ENCODE data around the gene JPH2. TPM values are rescaled to one million over a fixed set of nuclear protein-coding genes. Genes with fewer than 3 reads are reported as not detected.

The JPH2 gene
- total RNA-seq, 1 donor from 2014 or later: not detected

DNA sequence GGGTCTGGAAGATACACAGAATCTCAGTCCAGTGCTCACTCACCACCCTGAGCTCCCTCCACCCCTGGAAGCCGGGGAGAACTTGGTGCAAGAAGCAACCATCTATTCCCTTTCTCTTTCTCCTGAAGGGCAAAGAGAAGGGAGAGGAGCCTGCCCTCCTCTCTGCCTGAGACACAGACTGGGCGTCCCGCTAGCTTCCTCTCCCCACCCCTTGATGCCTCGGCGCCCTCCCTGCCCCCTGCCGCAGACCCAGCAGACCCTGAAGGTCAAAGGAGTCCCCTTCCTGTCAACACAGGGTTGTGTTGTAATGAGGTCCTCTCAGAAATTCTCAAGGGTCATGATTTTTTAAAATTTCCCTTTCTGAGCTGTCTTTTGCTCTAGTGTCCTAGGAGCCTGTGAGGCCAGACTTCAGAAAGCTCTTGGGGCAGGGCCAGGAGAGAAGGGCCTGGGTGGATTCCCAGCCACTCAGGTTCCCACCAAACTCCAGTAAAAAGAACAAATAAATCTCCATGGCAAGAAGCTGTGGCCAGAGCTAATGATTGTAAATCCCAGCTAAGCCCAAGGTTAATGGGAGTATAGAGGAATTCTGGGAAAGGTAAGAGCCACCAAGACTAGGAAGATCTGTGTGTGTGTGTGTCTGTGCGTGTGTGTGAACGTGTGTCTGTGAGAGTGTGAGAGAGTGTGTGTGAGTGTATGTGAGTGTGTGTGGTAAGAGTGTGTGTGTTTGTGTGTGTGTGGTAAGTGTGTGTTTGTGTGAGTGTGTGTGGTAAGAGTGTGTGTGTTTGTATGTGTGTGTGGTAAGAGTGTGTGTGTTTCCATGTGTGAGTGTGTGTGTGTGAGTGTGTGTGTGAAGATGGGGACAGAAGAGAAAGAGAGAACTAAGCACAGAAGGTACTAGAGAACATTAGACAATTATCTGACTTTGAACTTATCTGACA, 1.1 kb upstream of the JPH2 start:
- DNase-seq (ENCODE audit: low read depth, low spot score): no peak

- no peak for DNase-seq (ENCODE audit: low read depth, low spot score)
Observed at GRCh38 chr20:44186674-44187053, 324 bp downstream of the JPH2 start.

DNA sequence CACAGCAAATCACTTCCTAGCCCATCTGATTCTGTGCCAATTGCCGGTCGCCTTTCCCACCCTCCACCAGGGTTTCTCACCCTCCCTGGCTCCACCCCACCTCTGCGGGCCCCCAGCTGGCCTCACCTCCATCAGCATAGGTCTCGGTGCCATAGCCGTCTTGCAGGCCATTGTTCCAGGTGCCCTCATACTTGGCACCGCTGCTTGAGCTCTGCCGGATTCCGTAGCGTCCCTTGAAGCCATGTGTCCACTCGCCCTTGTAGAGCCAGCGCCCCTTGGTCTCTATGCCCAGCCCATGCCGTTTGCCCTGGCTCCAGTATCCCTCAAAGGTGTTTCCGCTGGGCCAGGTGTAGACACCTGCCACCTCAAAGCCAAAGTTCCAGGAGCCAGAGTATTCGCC, 787 bp downstream of the JPH2 start:
- DNase-seq (ENCODE audit: low read depth, low spot score): no peak

GRCh38 chr20:44185574-44185973, 1.4 kb downstream of the JPH2 start:
- no peak for DNase-seq (ENCODE audit: low read depth, low spot score)

GRCh38 chr20:44183282-44183681, 3.7 kb downstream of the JPH2 start:
- DNase-seq (ENCODE audit: low read depth, low spot score): no peak

GRCh38 chr20:44182863-44183262, 4.1 kb downstream of the JPH2 start:
- no peak for DNase-seq (ENCODE audit: low read depth, low spot score)

DNA sequence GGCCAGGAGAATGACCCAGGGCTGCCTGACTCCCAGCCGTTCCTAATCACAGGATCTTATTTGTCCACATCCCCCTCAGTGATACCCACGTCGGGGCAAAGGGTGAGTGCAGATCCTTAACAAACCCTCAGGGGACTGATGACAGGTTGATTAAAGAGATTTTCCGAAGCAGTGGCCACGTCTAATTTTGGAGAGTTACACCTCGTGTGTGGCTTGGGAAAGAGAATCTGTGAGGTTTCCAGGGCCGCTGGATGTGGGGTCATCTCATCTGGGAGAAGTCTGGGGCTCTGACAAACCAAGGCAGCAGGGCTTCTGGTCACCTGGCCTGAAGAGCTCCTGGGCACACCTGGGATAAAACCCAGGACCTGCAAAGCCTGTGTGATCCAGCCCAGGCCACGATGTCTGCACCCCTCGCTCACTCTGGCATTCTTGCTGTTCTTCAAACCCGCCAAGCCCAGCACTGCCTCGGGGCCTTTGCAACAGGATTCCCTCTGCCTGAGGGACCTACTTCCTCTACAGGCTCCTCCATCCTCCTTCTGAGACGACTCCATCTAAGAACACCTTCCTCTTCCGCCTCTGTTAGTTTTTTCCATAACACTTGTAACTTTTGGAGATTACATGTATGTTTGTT, 4.7 kb downstream of the JPH2 start:
- DNase-seq (ENCODE audit: low read depth, low spot score): no peak

- no peak for DNase-seq (ENCODE audit: low read depth, low spot score)
Observed at GRCh38 chr20:44181611-44182010, 5.4 kb downstream of the JPH2 start.

DNA sequence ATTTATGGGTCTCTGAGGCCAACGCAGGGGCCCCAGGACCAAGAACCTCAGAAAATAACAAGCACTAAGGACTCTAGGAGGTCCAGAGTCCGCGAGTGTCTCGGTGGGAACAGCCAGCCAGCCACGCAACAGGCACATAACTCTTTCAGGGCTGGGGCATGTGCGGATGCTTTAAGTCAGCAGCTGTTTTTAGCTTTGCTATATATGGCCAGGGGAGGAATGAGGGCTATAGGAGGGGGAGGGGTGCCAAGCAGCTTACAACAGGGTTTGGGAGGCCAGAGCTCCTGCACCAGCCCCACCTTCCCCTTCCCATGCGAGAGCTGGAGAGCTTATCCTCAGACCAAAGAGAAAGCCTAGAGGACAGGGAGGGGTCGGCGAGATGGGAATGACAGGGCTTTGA, 6.2 kb downstream of the JPH2 start:
- DNase-seq (ENCODE audit: low read depth, low spot score): no peak

- no peak for DNase-seq (ENCODE audit: low read depth, low spot score)
Observed at GRCh38 chr20:44176833-44177534, 10.0 kb downstream of the JPH2 start.

- no peak for DNase-seq (ENCODE audit: low read depth, low spot score)
Observed at GRCh38 chr20:44174996-44175765, 11.8 kb downstream of the JPH2 start.

- DNase-seq (ENCODE audit: low read depth, low spot score): no peak
Observed at GRCh38 chr20:44173846-44174245, 13.1 kb downstream of the JPH2 start.

- DNase-seq (ENCODE audit: low read depth, low spot score): no peak
Observed at GRCh38 chr20:44173116-44173515, 13.9 kb downstream of the JPH2 start.

DNA sequence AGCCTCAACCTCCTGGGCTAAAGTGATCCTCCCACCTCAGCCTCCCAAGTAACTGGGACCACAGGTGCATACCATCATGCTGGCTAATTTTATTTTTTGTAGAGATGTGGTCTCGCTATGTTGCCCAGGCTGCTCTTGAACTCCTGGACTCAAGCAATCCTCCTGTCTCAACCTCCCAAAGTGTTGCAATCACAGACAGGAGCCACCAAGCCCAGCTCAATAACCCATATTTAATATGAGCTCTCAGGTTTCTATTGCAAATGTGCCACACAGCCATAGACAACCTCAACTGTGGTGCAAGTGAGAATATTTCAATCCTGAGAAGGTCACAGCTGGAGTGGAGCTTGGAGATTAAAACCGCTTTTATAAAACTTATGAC, 14.4 kb downstream of the JPH2 start:
- DNase-seq (ENCODE audit: low read depth, low spot score): no peak

- no peak for DNase-seq (ENCODE audit: low read depth, low spot score)
Observed at GRCh38 chr20:44171775-44172571, 15.0 kb downstream of the JPH2 start.

DNA sequence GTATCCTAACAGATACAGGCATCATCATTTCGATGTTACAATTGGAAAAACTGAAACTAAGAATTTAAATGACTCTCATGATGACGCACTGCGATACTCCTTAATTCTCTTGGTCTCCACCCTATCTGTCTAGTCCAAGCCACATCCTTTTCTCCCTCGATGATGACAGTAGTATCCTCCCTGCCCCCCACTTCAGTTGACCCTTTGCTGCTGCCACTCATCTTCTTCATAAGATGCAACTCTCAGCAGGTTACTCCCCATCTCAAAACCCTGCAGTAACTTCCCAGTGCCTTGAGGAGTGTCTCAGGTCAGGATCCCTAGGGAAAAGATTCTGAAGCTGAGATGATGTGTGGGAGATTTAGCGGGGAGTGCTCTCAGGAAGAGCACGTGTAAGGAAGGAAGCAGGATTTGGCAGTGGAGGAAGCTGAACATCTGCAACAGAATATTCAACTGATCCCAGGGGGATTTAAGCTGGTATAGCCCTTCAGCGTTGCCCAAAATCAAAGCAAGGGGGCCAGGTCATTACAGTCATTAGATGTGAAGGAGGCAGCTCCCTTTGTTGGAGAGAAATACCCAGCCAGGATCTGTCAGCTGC, 16.1 kb downstream of the JPH2 start:
- DNase-seq (ENCODE audit: low read depth, low spot score): no peak

DNA sequence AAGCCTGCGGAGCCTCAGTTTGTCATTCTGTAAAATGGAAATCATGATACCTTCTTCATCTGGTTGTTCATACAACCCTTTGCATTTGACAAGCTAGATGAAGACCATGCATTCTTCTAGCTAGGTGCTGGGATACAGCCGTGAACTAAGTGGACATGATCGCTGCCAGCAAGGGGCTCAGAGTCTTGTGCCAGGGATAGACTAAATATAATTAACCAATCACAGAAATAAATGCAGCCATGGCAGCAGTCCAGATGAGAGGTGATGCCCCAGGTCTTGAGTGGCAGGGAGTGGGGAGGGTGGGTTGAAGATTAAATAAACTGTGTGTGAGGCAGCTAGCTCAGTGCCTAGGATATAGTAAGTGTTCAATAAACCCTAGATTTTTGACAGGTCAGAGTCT, 19.3 kb downstream of the JPH2 start:
- no peak for DNase-seq (ENCODE audit: low read depth, low spot score)

DNA sequence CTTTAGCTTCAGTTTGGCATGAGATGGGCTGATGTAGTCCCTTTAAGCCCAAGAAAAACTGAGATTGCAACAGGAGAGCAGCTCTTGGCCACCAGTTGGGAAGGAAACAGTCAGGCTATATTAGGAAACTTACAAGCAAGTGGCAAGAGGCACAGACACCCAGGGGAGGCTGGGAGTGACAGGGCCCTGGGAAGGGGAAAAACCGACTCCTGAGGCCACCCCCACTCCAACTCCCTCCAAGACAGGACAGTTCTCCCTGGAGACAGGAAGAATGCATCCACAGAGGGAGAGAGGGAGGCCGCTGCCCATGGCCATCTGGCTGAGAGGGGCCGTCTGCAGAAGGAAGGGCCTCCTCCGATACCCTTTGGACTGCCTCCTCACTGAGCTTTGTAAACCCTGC, 20.5 kb downstream of the JPH2 start:
- no peak for DNase-seq (ENCODE audit: low read depth, low spot score)

DNA sequence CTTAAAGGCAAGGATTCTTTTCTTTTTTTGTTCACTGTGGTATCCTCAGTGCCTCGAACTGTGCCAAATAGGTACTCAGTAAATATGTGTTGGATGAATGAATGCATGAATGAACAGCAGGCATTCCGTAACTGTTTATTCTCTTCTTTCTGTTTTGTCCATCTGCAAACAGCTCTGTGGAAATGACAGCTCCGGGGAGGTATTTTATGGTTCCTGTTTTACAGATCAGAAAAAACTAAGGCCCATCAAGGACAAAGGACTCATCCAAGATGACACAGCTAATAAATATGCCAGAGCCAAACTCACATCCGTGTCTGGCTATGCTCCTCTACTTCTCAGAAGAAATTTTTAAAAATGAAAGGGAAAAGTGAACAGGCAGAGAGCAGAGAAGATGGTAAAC, 21.0 kb downstream of the JPH2 start:
- no peak for DNase-seq (ENCODE audit: low read depth, low spot score)

- DNase-seq (ENCODE audit: low read depth, low spot score): no peak
Observed at GRCh38 chr20:44160133-44160532, 26.9 kb downstream of the JPH2 start.

Data from pulmonary artery endothelial cell (primary cell).